K562 (cell line): ENCODE results near the gene NFE2. TPM values are rescaled to one million over a fixed set of nuclear protein-coding genes. Genes with fewer than 3 reads are reported as not detected.

Experiments
- CHD2 ChIP-seq: IDR thresholded peaks from 2 replicates; pipeline ENCODE4 v1.6.1; 2011; ENCODE audit warnings: low read depth, low read length
- HMG20A ChIP-seq: fragments of 450-650 bp; formaldehyde crosslinking; conservative IDR thresholded peaks from 2 replicates; pipeline ENCODE4 v1.4.0; 2020; ENCODE audit warnings: mild to moderate bottlenecking, mixed read lengths
- KAT2B ChIP-seq: IDR thresholded peaks from one replicate; pipeline ENCODE4 v1.6.1; 2012; ENCODE audit warnings: low read depth, mild to moderate bottlenecking, control low read depth, inconsistent platforms, low read length, moderate library complexity
- KAT8 ChIP-seq: fragments of 450-650 bp; IDR thresholded peaks from 2 replicates; pipeline ENCODE4 v1.6.1; 2016; ENCODE audit warnings: low read depth, mild to moderate bottlenecking
- MAFK ChIP-seq: IDR thresholded peaks from 2 replicates; pipeline ENCODE4 v1.6.1; 2011; ENCODE audit warnings: low read length, improper control_type of control experiment
- MEIS2 ChIP-seq: fragments of 450-650 bp; IDR thresholded peaks from 2 replicates; pipeline ENCODE4 v1.6.1; 2014; ENCODE audit warnings: mild to moderate bottlenecking; ENCODE audit not compliant: partially characterized antibody
- TAF1 ChIP-seq: IDR thresholded peaks from 2 replicates; pipeline ENCODE4 v1.6.1; 2011; ENCODE audit warnings: mild to moderate bottlenecking, low read length, moderate library complexity; ENCODE audit not compliant: insufficient read depth, control insufficient read depth, severe bottlenecking; ENCODE audit errors: extremely low read depth
- TAF9B ChIP-seq: fragments of 450-650 bp; IDR thresholded peaks from 2 replicates; pipeline ENCODE4 v1.6.1; 2018; ENCODE audit warnings: mild to moderate bottlenecking; ENCODE audit not compliant: partially characterized antibody
- TRIM24 ChIP-seq, 2 experiments: fragments of 450-650 bp; IDR thresholded peaks; 2 replicates each; pipeline ENCODE4 v1.6.1; 2016
- ZFPM2 ChIP-seq: fragments of 250-450 bp; sonication (Bioruptor Pico); IDR thresholded peaks from 2 replicates; pipeline ENCODE4 v1.5.1; 2022; ENCODE audit warnings: mild to moderate bottlenecking
- ZNF133 ChIP-seq: fragments of 250-450 bp; sonication (Bioruptor Pico); IDR thresholded peaks from 2 replicates; pipeline ENCODE4 v1.4.0; 2020; ENCODE audit warnings: mild to moderate bottlenecking
- ZNF444 ChIP-seq: fragments of 250-450 bp; sonication (Bioruptor Pico); IDR thresholded peaks from 2 replicates; pipeline ENCODE4 v1.4.0; 2020; ENCODE audit warnings: mild to moderate bottlenecking, moderate library complexity
- ZNF707 ChIP-seq: fragments of 250-450 bp; sonication (Bioruptor Pico); conservative IDR thresholded peaks from 2 replicates; pipeline ENCODE4 v1.8.0; 2022; ENCODE audit warnings: inconsistent platforms, mild to moderate bottlenecking, moderate library complexity
- polyA plus RNA-seq, 8 experiments: library from polyadenylated mRNA; depleted of rRNA in 4 of 8; stranded (reverse) in 5 of 8; unstranded in 3 of 8; fragments of >200 nt; fragmentation: Nextera tagmentation in 2 of 8; fragmentation: Illumina TruSeq in 1 of 8; extraction: Ambion mirVana in 2 of 8; extraction: Trizol in 1 of 8; gene quantifications; 2 replicates each; pipeline versions ENCODE4 v1.2.1 to v1.2.3, GENCODE V29; 2011 to 2014; ENCODE audit warnings: inconsistent platforms in 1 of 8, missing spikeins in 1 of 8
- total RNA-seq, 7 experiments: library from RNA; depleted of rRNA in 6 of 7; stranded (reverse); fragments of >200 nt in 6 of 7; fragmentation: Illumina TruSeq in 2 of 7; extraction: Trizol in 2 of 7; gene quantifications; 2 replicates each; pipeline versions ENCODE4 v1.2.1 to v1.2.3, GENCODE V29; 2011 to 2021; ENCODE audit warnings: low replicate concordance in 1 of 7
- TF ChIP-seq, protein P1 (sequence below): fragments of 450-650 bp; IDR thresholded peaks from 2 replicates; pipeline ENCODE4 v1.6.1; 2018; ENCODE audit not compliant: partially characterized antibody
- TF ChIP-seq, protein P2 (sequence below): fragments of 450-650 bp; formaldehyde crosslinking; IDR thresholded peaks from 2 replicates; pipeline ENCODE4 v1.4.0; 2020; ENCODE audit warnings: mild to moderate bottlenecking, moderate library complexity
- TF ChIP-seq, protein P3 (sequence below): sonication (generic); formaldehyde crosslinking; IDR thresholded peaks from 2 replicates; pipeline ENCODE4 v1.8.0; 2023; ENCODE audit warnings: mild to moderate bottlenecking, missing genetic modification reagents

Gene NFE2
- total and polyA plus RNA-seq, 9 of the 15 experiments (the other 6 are each of a cell fraction or from before 2014, with no cell fraction given) = 12.3 to 282 (median 208) TPM

DNA sequence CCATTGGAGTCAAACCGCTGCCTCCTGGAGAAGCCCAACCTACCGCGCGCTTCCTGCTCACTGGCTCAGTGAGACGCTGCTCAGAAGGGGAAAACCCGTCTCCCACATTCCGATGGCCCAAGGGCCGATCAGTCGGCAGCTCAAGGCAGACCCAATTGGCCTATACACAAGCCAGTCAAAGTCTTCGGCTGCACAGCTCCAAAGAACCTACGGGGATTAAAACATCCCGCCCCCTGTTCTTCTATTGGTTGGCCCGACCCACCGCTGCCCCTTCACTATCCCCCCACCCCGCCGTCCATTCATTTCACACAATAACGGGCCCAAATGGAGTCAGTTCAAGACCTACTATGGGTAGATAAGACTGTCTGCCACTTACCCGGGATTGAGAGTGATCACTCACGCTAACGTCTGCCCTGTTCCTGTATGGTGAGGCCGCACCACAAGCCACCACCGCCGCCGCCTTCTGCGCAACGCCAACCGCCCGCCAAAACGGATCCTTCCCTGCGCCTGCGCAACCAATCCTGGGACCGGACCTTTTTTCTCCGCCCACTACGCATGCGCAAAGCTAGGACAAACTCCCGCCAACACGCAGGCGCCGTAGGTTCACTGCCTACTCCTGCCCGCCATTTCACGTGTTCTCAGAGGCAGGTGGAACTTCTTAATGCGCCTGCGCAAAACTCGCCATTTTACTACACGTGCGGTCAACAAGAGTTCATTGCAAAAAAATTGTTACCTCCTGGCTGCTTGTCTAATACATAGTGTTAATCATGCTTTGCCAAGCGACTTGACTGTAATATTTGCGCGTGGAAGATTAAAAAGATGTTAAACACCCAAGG lies 21.0 kb downstream of the NFE2 start, which contains the start of gene CBX5 (continued):
- TF ChIP-seq TAF9B (peak; percentile 83), TRIM24 (IDR thresholded peaks at IDR 0.05) (no peak), MEIS2 (peak; percentile 99), CHD2 (peak; percentile 67), HMG20A (CRISPR knock-in tag) (no peak), ZFPM2 (no peak), ZNF133 (CRISPR knock-in tag) (0 out of 2 replicates have a peak, but pooled peaks have one; percentile 43), MAFK (no peak), KAT2B (no peak), ZNF707 (CRISPR knock-in tag) (no peak), KAT8 (peak; percentile 91), ZNF444 (CRISPR knock-in tag) (no peak), TAF1 (peak; percentile 95)
- TF ChIP-seq, protein P1, sequence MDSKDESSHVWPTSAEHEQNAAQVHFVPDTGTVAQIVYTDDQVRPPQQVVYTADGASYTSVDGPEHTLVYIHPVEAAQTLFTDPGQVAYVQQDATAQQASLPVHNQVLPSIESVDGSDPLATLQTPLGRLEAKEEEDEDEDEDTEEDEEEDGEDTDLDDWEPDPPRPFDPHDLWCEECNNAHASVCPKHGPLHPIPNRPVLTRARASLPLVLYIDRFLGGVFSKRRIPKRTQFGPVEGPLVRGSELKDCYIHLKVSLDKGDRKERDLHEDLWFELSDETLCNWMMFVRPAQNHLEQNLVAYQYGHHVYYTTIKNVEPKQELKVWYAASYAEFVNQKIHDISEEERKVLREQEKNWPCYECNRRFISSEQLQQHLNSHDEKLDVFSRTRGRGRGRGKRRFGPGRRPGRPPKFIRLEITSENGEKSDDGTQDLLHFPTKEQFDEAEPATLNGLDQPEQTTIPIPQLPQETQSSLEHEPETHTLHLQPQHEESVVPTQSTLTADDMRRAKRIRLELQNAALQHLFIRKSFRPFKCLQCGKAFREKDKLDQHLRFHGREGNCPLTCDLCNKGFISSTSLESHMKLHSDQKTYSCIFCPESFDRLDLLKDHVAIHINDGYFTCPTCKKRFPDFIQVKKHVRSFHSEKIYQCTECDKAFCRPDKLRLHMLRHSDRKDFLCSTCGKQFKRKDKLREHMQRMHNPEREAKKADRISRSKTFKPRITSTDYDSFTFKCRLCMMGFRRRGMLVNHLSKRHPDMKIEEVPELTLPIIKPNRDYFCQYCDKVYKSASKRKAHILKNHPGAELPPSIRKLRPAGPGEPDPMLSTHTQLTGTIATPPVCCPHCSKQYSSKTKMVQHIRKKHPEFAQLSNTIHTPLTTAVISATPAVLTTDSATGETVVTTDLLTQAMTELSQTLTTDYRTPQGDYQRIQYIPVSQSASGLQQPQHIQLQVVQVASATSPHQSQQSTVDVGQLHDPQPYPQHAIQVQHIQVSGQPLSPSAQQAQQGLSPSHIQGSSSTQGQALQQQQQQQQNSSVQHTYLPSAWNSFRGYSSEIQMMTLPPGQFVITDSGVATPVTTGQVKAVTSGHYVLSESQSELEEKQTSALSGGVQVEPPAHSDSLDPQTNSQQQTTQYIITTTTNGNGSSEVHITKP = peak; percentile 54
- TF ChIP-seq, protein P2, sequence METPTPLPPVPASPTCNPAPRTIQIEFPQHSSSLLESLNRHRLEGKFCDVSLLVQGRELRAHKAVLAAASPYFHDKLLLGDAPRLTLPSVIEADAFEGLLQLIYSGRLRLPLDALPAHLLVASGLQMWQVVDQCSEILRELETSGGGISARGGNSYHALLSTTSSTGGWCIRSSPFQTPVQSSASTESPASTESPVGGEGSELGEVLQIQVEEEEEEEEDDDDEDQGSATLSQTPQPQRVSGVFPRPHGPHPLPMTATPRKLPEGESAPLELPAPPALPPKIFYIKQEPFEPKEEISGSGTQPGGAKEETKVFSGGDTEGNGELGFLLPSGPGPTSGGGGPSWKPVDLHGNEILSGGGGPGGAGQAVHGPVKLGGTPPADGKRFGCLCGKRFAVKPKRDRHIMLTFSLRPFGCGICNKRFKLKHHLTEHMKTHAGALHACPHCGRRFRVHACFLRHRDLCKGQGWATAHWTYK (CRISPR knock-in tag) = peak; percentile 20; the same call in 1 of the 2 replicates
- TF ChIP-seq, protein P3, sequence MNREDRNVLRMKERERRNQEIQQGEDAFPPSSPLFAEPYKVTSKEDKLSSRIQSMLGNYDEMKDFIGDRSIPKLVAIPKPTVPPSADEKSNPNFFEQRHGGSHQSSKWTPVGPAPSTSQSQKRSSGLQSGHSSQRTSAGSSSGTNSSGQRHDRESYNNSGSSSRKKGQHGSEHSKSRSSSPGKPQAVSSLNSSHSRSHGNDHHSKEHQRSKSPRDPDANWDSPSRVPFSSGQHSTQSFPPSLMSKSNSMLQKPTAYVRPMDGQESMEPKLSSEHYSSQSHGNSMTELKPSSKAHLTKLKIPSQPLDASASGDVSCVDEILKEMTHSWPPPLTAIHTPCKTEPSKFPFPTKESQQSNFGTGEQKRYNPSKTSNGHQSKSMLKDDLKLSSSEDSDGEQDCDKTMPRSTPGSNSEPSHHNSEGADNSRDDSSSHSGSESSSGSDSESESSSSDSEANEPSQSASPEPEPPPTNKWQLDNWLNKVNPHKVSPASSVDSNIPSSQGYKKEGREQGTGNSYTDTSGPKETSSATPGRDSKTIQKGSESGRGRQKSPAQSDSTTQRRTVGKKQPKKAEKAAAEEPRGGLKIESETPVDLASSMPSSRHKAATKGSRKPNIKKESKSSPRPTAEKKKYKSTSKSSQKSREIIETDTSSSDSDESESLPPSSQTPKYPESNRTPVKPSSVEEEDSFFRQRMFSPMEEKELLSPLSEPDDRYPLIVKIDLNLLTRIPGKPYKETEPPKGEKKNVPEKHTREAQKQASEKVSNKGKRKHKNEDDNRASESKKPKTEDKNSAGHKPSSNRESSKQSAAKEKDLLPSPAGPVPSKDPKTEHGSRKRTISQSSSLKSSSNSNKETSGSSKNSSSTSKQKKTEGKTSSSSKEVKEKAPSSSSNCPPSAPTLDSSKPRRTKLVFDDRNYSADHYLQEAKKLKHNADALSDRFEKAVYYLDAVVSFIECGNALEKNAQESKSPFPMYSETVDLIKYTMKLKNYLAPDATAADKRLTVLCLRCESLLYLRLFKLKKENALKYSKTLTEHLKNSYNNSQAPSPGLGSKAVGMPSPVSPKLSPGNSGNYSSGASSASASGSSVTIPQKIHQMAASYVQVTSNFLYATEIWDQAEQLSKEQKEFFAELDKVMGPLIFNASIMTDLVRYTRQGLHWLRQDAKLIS (CRISPR knock-in tag) = 0 out of 2 replicates have a peak, but pooled peaks have one; percentile 3
